Lung (tissue), 12 donors: ENCODE data around the gene ELAPOR1. TPM values are rescaled to one million over a fixed set of nuclear protein-coding genes. Genes with fewer than 3 reads are reported as not detected.
A peak's percentile ranks its signal among the peaks of the same experiment; 100 is the strongest.

Source experiments
- ATAC-seq: fragments of 200-7000 bp; cut with Tn5 transposase; one replicate; pipeline ENCODE4 v1.9.1; 2020; ENCODE audit warnings: moderate number of reproducible peaks; ENCODE audit not compliant: insufficient read depth, low FRiP score
- DNase-seq, 3 donors: peaks; one replicate each; pipeline ENCODE4 v3.0.0-alpha.2; 2013 to 2017
- H3K27ac ChIP-seq, 2 donors: one replicate each; pipeline ENCODE4 v1.5.1; 2013; ENCODE audit warnings: mild to moderate bottlenecking in 2 of 2, moderate library complexity in 2 of 2, control low read depth in 1 of 2, inconsistent platforms in 1 of 2, low read depth in 1 of 2, low read length in 1 of 2
- H3K27me3 ChIP-seq, 3 donors: one replicate each; pipeline ENCODE4 v1.5.1; 2013; ENCODE audit warnings: low read length in 2 of 3; ENCODE audit not compliant: control insufficient read depth in 3 of 3, insufficient read depth in 3 of 3
- H3K36me3 ChIP-seq, 4 donors: one replicate each; pipeline ENCODE4 v1.5.1; 2013; ENCODE audit warnings: low read length in 4 of 4, mild to moderate bottlenecking in 1 of 4, moderate library complexity in 1 of 4; ENCODE audit not compliant: control insufficient read depth in 4 of 4, insufficient read depth in 4 of 4
- H3K4me1 ChIP-seq, 5 donors: one replicate each; pipeline ENCODE4 v1.5.1; 2013; ENCODE audit warnings: low read length in 5 of 5, mild to moderate bottlenecking in 2 of 5, moderate library complexity in 1 of 5; ENCODE audit not compliant: control insufficient read depth in 5 of 5, insufficient read depth in 5 of 5
- H3K4me3 ChIP-seq: one replicate; pipeline ENCODE4 v1.5.1; 2013; ENCODE audit warnings: mild to moderate bottlenecking, control low read depth, moderate library complexity
- H3K9ac ChIP-seq, 2 donors: one replicate each; pipeline ENCODE4 v1.5.1; 2013; ENCODE audit warnings: low read length in 2 of 2, control low read depth in 1 of 2; ENCODE audit not compliant: insufficient read depth in 1 of 2
- H3K9me3 ChIP-seq, 4 donors: one replicate each; pipeline ENCODE4 v1.5.1; 2013; ENCODE audit warnings: low read length in 3 of 4, mild to moderate bottlenecking in 1 of 4, moderate library complexity in 1 of 4; ENCODE audit not compliant: control insufficient read depth in 4 of 4, insufficient read depth in 3 of 4
- CTCF ChIP-seq: IDR thresholded peaks from 2 replicates; pipeline ENCODE4 v1.5.1; 2012; ENCODE audit warnings: mild to moderate bottlenecking; ENCODE audit errors: control extremely low read depth, extremely low read depth
- WGBS, 2 donors: extraction: QIAGEN DNeasy Blood & Tissue Kit; methylation state at CpG; one replicate each; pipeline ENCODE4 v1.1.7; 2013; 5-methylcytosine and 5-hydroxymethylcytosine counted together
- polyA plus RNA-seq, 2 donors: library from polyadenylated mRNA; stranded (reverse); fragments of 200-250 nt; gene quantifications; one replicate each; pipeline ENCODE4 v1.2.1, GENCODE V29; 2013
- total RNA-seq, 2 donors: library from RNA; depleted of rRNA in 1 of 2; stranded (reverse); fragments of >200 nt in 1 of 2; gene quantifications; one replicate each; pipeline ENCODE4 v1.2.1, GENCODE V29; 2014 to 2021
- donor health status: control.
- donor health status: control.
- donor health status: Bipolar disorder and iron deficiency.
- donor health status: healthy.
- donor health status: DM: yes; HTN: yes; CAD: no.

The ELAPOR1 gene
- total and polyA plus RNA-seq, 4 donors = 3.3 to 25.0 (median 8.0) TPM

GRCh38 chr1:109152196-109152595, 38.3 kb downstream of the ELAPOR1 start:
- no peaks in the 10 kb centered on the region for H3K36me3 ChIP-seq
- no peaks in the 10 kb centered on the region for H3K27me3 ChIP-seq
- ATAC-seq (no peak), DNase-seq (peak in 1 of 3 donors; percentile 43)
- H3K4me3 ChIP-seq = no peak overlapping the region
- TF ChIP-seq CTCF = no peak
- no peak overlapping the region for H3K9ac ChIP-seq
- H3K27ac ChIP-seq = no peak overlapping the region
- H3K9me3 ChIP-seq = no peaks in the 10 kb centered on the region
- H3K4me1 ChIP-seq = peaks cover 0 to 14% (median 0%) of the 10 kb centered on the region in 5 donors

DNA sequence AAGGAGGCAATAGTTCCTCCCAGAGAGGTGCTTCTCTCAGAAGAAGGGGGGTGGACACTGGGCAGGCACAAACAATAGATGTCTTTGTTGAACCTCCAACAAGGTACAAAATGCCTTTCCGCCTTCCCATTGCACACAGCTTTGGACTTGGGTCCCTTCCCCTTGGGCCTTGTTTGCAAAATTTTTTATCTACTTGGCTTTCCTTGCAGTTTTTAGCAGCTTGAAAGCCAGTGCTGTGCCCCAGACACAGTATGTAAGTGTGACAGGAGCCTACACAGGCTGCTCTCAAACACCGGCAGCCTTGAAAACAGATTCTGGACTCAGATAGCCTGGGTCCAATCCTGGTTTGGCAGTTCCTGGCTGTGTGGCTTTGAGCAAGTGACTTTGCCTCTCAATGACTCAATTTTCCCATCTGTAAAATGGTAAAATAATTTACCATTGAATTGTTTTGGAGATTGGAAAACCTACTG, 43.0 kb downstream of the ELAPOR1 start:
- H3K9me3 ChIP-seq = peaks cover 0 to 2% (median 0%) of the 10 kb centered on the region in 4 donors
- DNase-seq = peak in 2 of 3 donors; percentile 33 to 36
- 97 to 99% methylated on average over 2 of the region's 2 CpGs for WGBS, 2 donors
- H3K9ac ChIP-seq = no peak overlapping the region
- no peak overlapping the region for H3K27ac ChIP-seq
- no peak for TF ChIP-seq CTCF
- no peaks in the 10 kb centered on the region for H3K36me3 ChIP-seq
- no peaks in the 10 kb centered on the region for H3K27me3 ChIP-seq
- peaks cover 0 to 7% (median 5%) of the 10 kb centered on the region in 5 donors for H3K4me1 ChIP-seq
- no peak overlapping the region for H3K4me3 ChIP-seq
- ATAC-seq = no peak

- no peak overlapping the region for H3K9ac ChIP-seq
- DNase-seq (no peak), ATAC-seq (no peak)
- H3K27ac ChIP-seq = no peak overlapping the region
- H3K9me3 ChIP-seq = peaks cover 0 to 2% (median 0%) of the 10 kb centered on the region in 4 donors
- H3K27me3 ChIP-seq = no peaks in the 10 kb centered on the region
- no peak for TF ChIP-seq CTCF
- H3K4me3 ChIP-seq = no peak overlapping the region
- peaks cover 0 to 20% (median 6%) of the 10 kb centered on the region in 5 donors for H3K4me1 ChIP-seq
- 89 to 93% methylated on average over 7 of the region's 7 CpGs for WGBS, 2 donors
- H3K36me3 ChIP-seq = no peaks in the 10 kb centered on the region
Observed at GRCh38 chr1:109158433-109158832, 44.5 kb downstream of the ELAPOR1 start.

GRCh38 chr1:109159326-109159725, 45.4 kb downstream of the ELAPOR1 start:
- no peak for ATAC-seq
- Histone ChIP-seq H3K36me3 (no peaks in the 10 kb centered on the region), H3K4me3 (no peak overlapping the region), H3K27ac (no peak overlapping the region), H3K9me3 (peaks cover 0 to 2% (median 0%) of the 10 kb centered on the region in 4 donors), H3K27me3 (no peaks in the 10 kb centered on the region), H3K4me1 (peaks cover 0 to 20% (median 7%) of the 10 kb centered on the region in 5 donors), H3K9ac (no peak overlapping the region)
- 90 to 93% methylated on average over 3 of the region's 3 CpGs for WGBS, 2 donors
- no peak for DNase-seq
- TF ChIP-seq CTCF = no peak
